SK-N-SH treated with all-trans-retinoic acid at 6 μM for 48 hours (cell line): ENCODE results near the gene ARHGAP15.

Experiments used
- ATAC-seq: fragments of 200-7000 bp; cut with Tn5 transposase; 3 replicates; pipeline ENCODE4 v1.9.1; 2020; ENCODE audit warnings: mild to moderate bottlenecking, moderate library complexity
- ARNTL ChIP-seq: fragments of 450-650 bp; formaldehyde crosslinking; IDR thresholded peaks from 2 replicates; pipeline ENCODE4 v1.5.0; 2020; ENCODE audit warnings: low read depth, mild to moderate bottlenecking, moderate library complexity, borderline replicate concordance
- CSDC2 ChIP-seq: fragments of 250-450 bp; sonication (Bioruptor Pico); IDR thresholded peaks from 2 replicates; pipeline ENCODE4 v1.5.0; 2020; ENCODE audit warnings: mild to moderate bottlenecking, moderate library complexity
- ESRRG ChIP-seq: fragments of 250-450 bp; sonication (Bioruptor Pico); IDR thresholded peaks from 2 replicates; pipeline ENCODE4 v1.6.1; 2021; ENCODE audit warnings: mild to moderate bottlenecking
- GLIS3 ChIP-seq: fragments of 250-450 bp; sonication (Bioruptor Pico); IDR thresholded peaks from 2 replicates; pipeline ENCODE4 v1.5.0; 2020; ENCODE audit warnings: mild to moderate bottlenecking, moderate library complexity
- ISL1 ChIP-seq: fragments of 250-450 bp; sonication (Bioruptor Pico); IDR thresholded peaks from 2 replicates; pipeline ENCODE4 v2.1.2; 2022; ENCODE audit warnings: mild to moderate bottlenecking, moderate library complexity
- OSR1 ChIP-seq: fragments of 250-450 bp; sonication (Bioruptor Pico); IDR thresholded peaks from 2 replicates; pipeline ENCODE4 v1.8.0; 2022; ENCODE audit warnings: moderate library complexity, mild to moderate bottlenecking, inconsistent platforms
- PPARA ChIP-seq: fragments of 250-450 bp; sonication (Bioruptor Pico); IDR thresholded peaks from 2 replicates; pipeline ENCODE4 v1.5.0; 2020; ENCODE audit warnings: mild to moderate bottlenecking, borderline replicate concordance
- RARB ChIP-seq: fragments of 250-450 bp; sonication (Bioruptor Pico); IDR thresholded peaks from 2 replicates; pipeline ENCODE4 v1.8.0; 2021; ENCODE audit warnings: mild to moderate bottlenecking, moderate library complexity
- SNAI2 ChIP-seq: fragments of 250-450 bp; sonication (Bioruptor Pico); IDR thresholded peaks from 2 replicates; pipeline ENCODE4 v1.5.0; 2020; ENCODE audit warnings: mild to moderate bottlenecking, moderate library complexity
- TCF4 ChIP-seq: fragments of 250-450 bp; sonication (Bioruptor Pico); IDR thresholded peaks from 2 replicates; pipeline ENCODE4 v1.8.0; 2021; ENCODE audit warnings: mild to moderate bottlenecking, moderate library complexity, borderline replicate concordance
- TOX ChIP-seq: fragments of 250-450 bp; sonication (Bioruptor Pico); IDR thresholded peaks from 2 replicates; pipeline ENCODE4 v1.8.0; 2021; ENCODE audit warnings: mild to moderate bottlenecking, moderate library complexity, borderline replicate concordance
- ZC3H10 ChIP-seq: fragments of 250-450 bp; sonication (Bioruptor Pico); IDR thresholded peaks from 2 replicates; pipeline ENCODE4 v1.5.1; 2021; ENCODE audit warnings: mild to moderate bottlenecking, moderate library complexity
- ZFP30 ChIP-seq: fragments of 450-650 bp; formaldehyde crosslinking; IDR thresholded peaks from 2 replicates; pipeline ENCODE4 v1.5.0; 2022; ENCODE audit warnings: mild to moderate bottlenecking, moderate library complexity
- ZNF565 ChIP-seq: fragments of 450-650 bp; formaldehyde crosslinking; conservative IDR thresholded peaks from 2 replicates; pipeline ENCODE4 v1.5.0; 2020; ENCODE audit warnings: low read depth, mild to moderate bottlenecking, moderate library complexity
- ZNF70 ChIP-seq: fragments of 450-650 bp; formaldehyde crosslinking; IDR thresholded peaks from 2 replicates; pipeline ENCODE4 v1.5.0; 2020; ENCODE audit warnings: mild to moderate bottlenecking, moderate library complexity
- TF ChIP-seq, protein P1 (sequence below): fragments of 250-450 bp; sonication (Bioruptor Pico); IDR thresholded peaks from 2 replicates; pipeline ENCODE4 v1.8.0; 2020; ENCODE audit warnings: mild to moderate bottlenecking, moderate library complexity, borderline replicate concordance
- TF ChIP-seq, protein P2 (sequence below): fragments of 250-450 bp; sonication (Bioruptor Pico); IDR thresholded peaks from 2 replicates; pipeline ENCODE4 v1.5.0; 2020; ENCODE audit warnings: mild to moderate bottlenecking, moderate library complexity
- TF ChIP-seq, protein P3 (sequence below): fragments of 250-450 bp; sonication (Bioruptor Pico); IDR thresholded peaks from 2 replicates; pipeline ENCODE4 v1.8.0; 2021; ENCODE audit warnings: low read depth, mild to moderate bottlenecking, moderate library complexity, borderline replicate concordance
- TF ChIP-seq, protein P4 (sequence below): fragments of 250-450 bp; sonication (Bioruptor Pico); IDR thresholded peaks from 2 replicates; pipeline ENCODE4 v1.5.1; 2021; ENCODE audit warnings: mild to moderate bottlenecking, moderate library complexity
- TF ChIP-seq, protein P5 (sequence below): fragments of 250-450 bp; sonication (Bioruptor Pico); IDR thresholded peaks from 2 replicates; pipeline ENCODE4 v1.5.1; 2020; ENCODE audit warnings: low read depth, mild to moderate bottlenecking, moderate library complexity

Gene ARHGAP15

DNA sequence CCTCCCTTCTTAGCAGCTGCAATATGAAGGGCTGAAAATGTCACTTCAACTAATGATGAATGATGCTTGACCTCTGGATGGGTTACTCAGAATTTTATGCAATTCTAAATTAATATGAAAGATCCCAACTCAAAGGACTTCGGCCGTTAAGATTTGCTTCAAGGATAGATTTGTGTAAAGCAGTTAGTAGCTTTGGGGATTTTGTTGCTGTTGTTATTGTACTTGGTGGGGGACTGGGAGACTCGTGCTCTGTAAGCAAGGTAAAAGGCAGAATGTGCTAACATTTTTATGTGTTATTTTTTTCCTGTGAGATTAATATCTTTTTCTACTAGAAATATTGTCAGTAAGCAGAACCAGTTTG lies 478.8 kb downstream of the ARHGAP15 start:
- no peak for ATAC-seq
- TF ChIP-seq CSDC2 (CRISPR knock-in tag) (no peak), TCF4 (CRISPR knock-in tag) (no peak), RARB (CRISPR knock-in tag) (no peak), SNAI2 (CRISPR knock-in tag) (no peak), ARNTL (CRISPR knock-in tag) (no peak)
- TF ChIP-seq, protein P1, sequence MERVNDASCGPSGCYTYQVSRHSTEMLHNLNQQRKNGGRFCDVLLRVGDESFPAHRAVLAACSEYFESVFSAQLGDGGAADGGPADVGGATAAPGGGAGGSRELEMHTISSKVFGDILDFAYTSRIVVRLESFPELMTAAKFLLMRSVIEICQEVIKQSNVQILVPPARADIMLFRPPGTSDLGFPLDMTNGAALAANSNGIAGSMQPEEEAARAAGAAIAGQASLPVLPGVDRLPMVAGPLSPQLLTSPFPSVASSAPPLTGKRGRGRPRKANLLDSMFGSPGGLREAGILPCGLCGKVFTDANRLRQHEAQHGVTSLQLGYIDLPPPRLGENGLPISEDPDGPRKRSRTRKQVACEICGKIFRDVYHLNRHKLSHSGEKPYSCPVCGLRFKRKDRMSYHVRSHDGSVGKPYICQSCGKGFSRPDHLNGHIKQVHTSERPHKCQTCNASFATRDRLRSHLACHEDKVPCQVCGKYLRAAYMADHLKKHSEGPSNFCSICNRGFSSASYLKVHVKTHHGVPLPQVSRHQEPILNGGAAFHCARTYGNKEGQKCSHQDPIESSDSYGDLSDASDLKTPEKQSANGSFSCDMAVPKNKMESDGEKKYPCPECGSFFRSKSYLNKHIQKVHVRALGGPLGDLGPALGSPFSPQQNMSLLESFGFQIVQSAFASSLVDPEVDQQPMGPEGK (CRISPR knock-in tag), result no peak
- TF ChIP-seq, protein P2, sequence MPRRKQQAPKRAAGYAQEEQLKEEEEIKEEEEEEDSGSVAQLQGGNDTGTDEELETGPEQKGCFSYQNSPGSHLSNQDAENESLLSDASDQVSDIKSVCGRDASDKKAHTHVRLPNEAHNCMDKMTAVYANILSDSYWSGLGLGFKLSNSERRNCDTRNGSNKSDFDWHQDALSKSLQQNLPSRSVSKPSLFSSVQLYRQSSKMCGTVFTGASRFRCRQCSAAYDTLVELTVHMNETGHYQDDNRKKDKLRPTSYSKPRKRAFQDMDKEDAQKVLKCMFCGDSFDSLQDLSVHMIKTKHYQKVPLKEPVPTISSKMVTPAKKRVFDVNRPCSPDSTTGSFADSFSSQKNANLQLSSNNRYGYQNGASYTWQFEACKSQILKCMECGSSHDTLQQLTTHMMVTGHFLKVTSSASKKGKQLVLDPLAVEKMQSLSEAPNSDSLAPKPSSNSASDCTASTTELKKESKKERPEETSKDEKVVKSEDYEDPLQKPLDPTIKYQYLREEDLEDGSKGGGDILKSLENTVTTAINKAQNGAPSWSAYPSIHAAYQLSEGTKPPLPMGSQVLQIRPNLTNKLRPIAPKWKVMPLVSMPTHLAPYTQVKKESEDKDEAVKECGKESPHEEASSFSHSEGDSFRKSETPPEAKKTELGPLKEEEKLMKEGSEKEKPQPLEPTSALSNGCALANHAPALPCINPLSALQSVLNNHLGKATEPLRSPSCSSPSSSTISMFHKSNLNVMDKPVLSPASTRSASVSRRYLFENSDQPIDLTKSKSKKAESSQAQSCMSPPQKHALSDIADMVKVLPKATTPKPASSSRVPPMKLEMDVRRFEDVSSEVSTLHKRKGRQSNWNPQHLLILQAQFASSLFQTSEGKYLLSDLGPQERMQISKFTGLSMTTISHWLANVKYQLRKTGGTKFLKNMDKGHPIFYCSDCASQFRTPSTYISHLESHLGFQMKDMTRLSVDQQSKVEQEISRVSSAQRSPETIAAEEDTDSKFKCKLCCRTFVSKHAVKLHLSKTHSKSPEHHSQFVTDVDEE (CRISPR knock-in tag), result no peak
- TF ChIP-seq, protein P3, sequence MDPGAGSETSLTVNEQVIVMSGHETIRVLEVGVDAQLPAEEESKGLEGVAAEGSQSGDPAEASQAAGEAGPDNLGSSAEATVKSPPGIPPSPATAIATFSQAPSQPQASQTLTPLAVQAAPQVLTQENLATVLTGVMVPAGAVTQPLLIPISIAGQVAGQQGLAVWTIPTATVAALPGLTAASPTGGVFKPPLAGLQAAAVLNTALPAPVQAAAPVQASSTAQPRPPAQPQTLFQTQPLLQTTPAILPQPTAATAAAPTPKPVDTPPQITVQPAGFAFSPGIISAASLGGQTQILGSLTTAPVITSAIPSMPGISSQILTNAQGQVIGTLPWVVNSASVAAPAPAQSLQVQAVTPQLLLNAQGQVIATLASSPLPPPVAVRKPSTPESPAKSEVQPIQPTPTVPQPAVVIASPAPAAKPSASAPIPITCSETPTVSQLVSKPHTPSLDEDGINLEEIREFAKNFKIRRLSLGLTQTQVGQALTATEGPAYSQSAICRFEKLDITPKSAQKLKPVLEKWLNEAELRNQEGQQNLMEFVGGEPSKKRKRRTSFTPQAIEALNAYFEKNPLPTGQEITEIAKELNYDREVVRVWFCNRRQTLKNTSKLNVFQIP (CRISPR knock-in tag), result no peak
- TF ChIP-seq, protein P4, sequence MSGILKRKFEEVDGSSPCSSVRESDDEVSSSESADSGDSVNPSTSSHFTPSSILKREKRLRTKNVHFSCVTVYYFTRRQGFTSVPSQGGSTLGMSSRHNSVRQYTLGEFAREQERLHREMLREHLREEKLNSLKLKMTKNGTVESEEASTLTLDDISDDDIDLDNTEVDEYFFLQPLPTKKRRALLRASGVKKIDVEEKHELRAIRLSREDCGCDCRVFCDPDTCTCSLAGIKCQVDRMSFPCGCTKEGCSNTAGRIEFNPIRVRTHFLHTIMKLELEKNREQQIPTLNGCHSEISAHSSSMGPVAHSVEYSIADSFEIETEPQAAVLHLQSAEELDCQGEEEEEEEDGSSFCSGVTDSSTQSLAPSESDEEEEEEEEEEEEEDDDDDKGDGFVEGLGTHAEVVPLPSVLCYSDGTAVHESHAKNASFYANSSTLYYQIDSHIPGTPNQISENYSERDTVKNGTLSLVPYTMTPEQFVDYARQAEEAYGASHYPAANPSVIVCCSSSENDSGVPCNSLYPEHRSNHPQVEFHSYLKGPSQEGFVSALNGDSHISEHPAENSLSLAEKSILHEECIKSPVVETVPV (CRISPR knock-in tag), result no peak

DNA sequence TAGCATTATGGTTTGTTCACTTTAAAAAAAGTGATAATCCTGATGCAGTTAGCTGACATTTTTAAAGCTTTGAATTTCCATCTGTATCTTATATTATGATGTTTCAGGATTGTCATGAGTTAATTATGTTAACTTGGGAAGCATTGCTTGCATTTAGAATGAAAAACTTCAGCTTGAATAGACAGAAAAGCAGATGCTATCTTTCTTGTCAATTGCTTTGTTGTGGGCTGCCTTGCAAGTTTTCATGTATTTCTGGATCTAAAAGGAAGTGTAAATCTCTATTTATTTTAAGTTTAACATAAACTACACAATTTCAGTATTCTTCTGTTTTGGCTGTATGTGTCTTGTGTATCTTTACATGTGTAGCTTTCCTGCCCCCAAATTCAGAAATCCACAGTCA lies 479.5 kb downstream of the ARHGAP15 start:
- TF ChIP-seq ARNTL (CRISPR knock-in tag), result no peak
- no peak for TF ChIP-seq OSR1 (CRISPR knock-in tag)
- TF ChIP-seq, protein P5, sequence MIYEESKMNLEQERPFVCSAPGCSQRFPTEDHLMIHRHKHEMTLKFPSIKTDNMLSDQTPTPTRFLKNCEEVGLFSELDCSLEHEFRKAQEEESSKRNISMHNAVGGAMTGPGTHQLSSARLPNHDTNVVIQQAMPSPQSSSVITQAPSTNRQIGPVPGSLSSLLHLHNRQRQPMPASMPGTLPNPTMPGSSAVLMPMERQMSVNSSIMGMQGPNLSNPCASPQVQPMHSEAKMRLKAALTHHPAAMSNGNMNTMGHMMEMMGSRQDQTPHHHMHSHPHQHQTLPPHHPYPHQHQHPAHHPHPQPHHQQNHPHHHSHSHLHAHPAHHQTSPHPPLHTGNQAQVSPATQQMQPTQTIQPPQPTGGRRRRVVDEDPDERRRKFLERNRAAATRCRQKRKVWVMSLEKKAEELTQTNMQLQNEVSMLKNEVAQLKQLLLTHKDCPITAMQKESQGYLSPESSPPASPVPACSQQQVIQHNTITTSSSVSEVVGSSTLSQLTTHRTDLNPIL (CRISPR knock-in tag), result no peak
- TF ChIP-seq, protein P1 (CRISPR knock-in tag), result no peak
- no peak for TF ChIP-seq CSDC2 (CRISPR knock-in tag)
- TF ChIP-seq, protein P3 (CRISPR knock-in tag), result no peak
- no peak for TF ChIP-seq ZFP30 (CRISPR knock-in tag)
- TF ChIP-seq GLIS3 (CRISPR knock-in tag), result no peak
- no peak for TF ChIP-seq ISL1 (CRISPR knock-in tag)
- TF ChIP-seq RARB (CRISPR knock-in tag), result no peak
- no peak for TF ChIP-seq PPARA
- TF ChIP-seq TCF4 (CRISPR knock-in tag), result no peak
- TF ChIP-seq TOX, result no peak
- TF ChIP-seq ZC3H10, result no peak
- TF ChIP-seq ZNF70 (CRISPR knock-in tag), result no peak
- no peak for TF ChIP-seq SNAI2 (CRISPR knock-in tag)
- TF ChIP-seq, protein P2 (CRISPR knock-in tag), result no peak
- TF ChIP-seq, protein P4 (CRISPR knock-in tag), result no peak
- TF ChIP-seq ESRRG (CRISPR knock-in tag), result no peak
- no peak for TF ChIP-seq ZNF565 (CRISPR knock-in tag)
- no peak for ATAC-seq
